Large intestine (tissue), 3 donors: ENCODE data around the gene RMC1. TPM values are rescaled to one million over a fixed set of nuclear protein-coding genes. Genes with fewer than 3 reads are reported as not detected.
"Not testable (repeated sequence)": the region's sequence is repeated elsewhere in the genome, so short reads cannot be mapped to it uniquely, and the experiment has no call there.

ENCODE experiments used
- DNase-seq, 2 donors: peaks; one replicate each; pipeline versions ENCODE4 v3.0.0 to v3.0.0-alpha.2; 2013
- H3K27ac ChIP-seq: one replicate; pipeline ENCODE4 v1.5.1; 2013; ENCODE audit warnings: low read length
- H3K27me3 ChIP-seq: 2 replicates; pipeline ENCODE4 v1.6.1; 2013; ENCODE audit warnings: low read length; ENCODE audit not compliant: control insufficient read depth, insufficient read depth
- H3K36me3 ChIP-seq: 2 replicates; pipeline ENCODE4 v1.6.1; 2013; ENCODE audit warnings: low read length; ENCODE audit not compliant: control insufficient read depth, insufficient read depth
- H3K4me1 ChIP-seq: one replicate; pipeline ENCODE4 v1.6.1; 2013; ENCODE audit warnings: low read length; ENCODE audit not compliant: control insufficient read depth, insufficient read depth
- H3K4me3 ChIP-seq: one replicate; pipeline ENCODE4 v1.5.1; 2013; ENCODE audit warnings: low read length
- H3K9me3 ChIP-seq: one replicate; pipeline ENCODE4 v1.6.1; 2013; ENCODE audit warnings: mild to moderate bottlenecking, low read depth, low read length, moderate library complexity; ENCODE audit not compliant: control insufficient read depth
- WGBS: methylation state at CpG from one replicate; pipeline ENCODE4 v1.1.5; 2013; ENCODE audit warnings: low lambda C conversion rate; ENCODE audit not compliant: insufficient coverage; 5-methylcytosine and 5-hydroxymethylcytosine counted together
- polyA plus RNA-seq: library from polyadenylated mRNA; unstranded; fragments of 120-200 nt; gene quantifications from one replicate; pipeline ENCODE4 v1.2.1, GENCODE V29; 2013

The RMC1 gene
- polyA plus RNA-seq, 1 donor, result 14.4 TPM

- peaks cover 71% of the 10 kb centered on the region for H3K36me3 ChIP-seq
- WGBS, result no CpG with 5 or more reads among the region's 8 CpGs
- H3K27me3 ChIP-seq, result not testable (repeated sequence)
Observed at GRCh38 chr18:23557511-23557910, 54.2 kb downstream of the RMC1 start.

GRCh38 chr18:23560186-23560585 is 56.9 kb downstream of the RMC1 start:
- peaks cover 56% of the 10 kb centered on the region for H3K36me3 ChIP-seq
- no peak for DNase-seq
- no peaks in the 10 kb centered on the region for H3K9me3 ChIP-seq
- no peak overlapping the region for H3K27ac ChIP-seq
- H3K4me1 ChIP-seq, result no peaks in the 10 kb centered on the region
- H3K27me3 ChIP-seq, result no peaks in the 10 kb centered on the region
- WGBS, result no CpG with 5 or more reads among the region's 4 CpGs
- H3K4me3 ChIP-seq, result no peak overlapping the region

More at GRCh38 chr18:23557511-23557910, 54.2 kb downstream of the RMC1 start:
- not testable (repeated sequence) for H3K27ac ChIP-seq, H3K4me1 ChIP-seq, H3K4me3 ChIP-seq, H3K9me3 ChIP-seq, DNase-seq

GRCh38 chr18:23563377-23564043 is 60.2 kb downstream of the RMC1 start:
- Histone ChIP-seq H3K36me3 (peaks cover 43% of the 10 kb centered on the region), H3K4me3 (no peak overlapping the region), H3K27me3 (no peaks in the 10 kb centered on the region), H3K27ac (no peak overlapping the region), H3K9me3 (no peaks in the 10 kb centered on the region), H3K4me1 (peaks cover 11% of the 10 kb centered on the region)
- WGBS, result no CpG with 5 or more reads among the region's 2 CpGs
- no peak for DNase-seq

DNA sequence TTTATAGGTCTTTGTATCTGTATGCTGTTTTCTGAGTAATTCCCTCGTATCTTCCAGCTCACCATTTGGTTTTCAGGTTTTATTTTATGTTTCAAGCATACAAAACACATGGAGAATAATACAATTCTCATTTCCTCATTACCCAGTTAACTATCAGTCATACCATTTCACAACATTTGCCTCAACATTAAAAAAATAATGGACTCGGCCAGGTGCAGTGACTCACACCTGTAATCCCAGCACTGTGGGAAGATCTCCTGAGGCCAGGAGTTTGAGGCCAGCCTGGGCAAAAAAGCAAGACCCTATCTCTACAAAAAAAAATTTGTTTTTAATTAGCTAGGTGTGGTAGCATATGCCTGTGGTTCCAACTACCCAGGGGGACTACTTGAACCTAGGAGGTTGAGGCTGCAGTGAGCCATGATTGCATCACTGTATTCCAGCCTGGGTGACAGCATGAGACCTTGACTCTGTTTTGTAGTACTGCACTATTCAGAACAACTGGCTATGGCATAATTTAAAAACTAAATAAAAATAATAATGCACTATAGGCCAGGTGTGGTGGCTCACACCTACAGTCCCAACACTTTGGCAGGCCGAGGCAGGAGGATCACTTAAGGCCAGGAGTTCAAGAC is 62.7 kb downstream of the RMC1 start:
- Histone ChIP-seq H3K27ac (peak overlapping the region; percentile 2), H3K27me3 (no peaks in the 10 kb centered on the region), H3K4me3 (no peak overlapping the region), H3K9me3 (no peaks in the 10 kb centered on the region), H3K36me3 (peaks cover 35% of the 10 kb centered on the region), H3K4me1 (peaks cover 29% of the 10 kb centered on the region)
- 43% methylated on average over 2 of the region's 3 CpGs for WGBS
- peak; percentile 35 to 41 for DNase-seq

- Histone ChIP-seq H3K4me3 (no peak overlapping the region), H3K4me1 (peaks cover 32% of the 10 kb centered on the region), H3K27me3 (no peaks in the 10 kb centered on the region), H3K27ac (peak overlapping the region; percentile 67), H3K36me3 (peaks cover 29% of the 10 kb centered on the region), H3K9me3 (no peaks in the 10 kb centered on the region)
- 80% methylated on average over 1 of the region's 3 CpGs for WGBS
- no peak for DNase-seq
Observed at GRCh38 chr18:23567671-23568070, 64.4 kb downstream of the RMC1 start.

GRCh38 chr18:23568281-23569138 is 65.2 kb downstream of the RMC1 start:
- 51% methylated on average over 5 of the region's 7 CpGs for WGBS
- peak overlapping the region; percentile 67 for H3K27ac ChIP-seq
- no peaks in the 10 kb centered on the region for H3K27me3 ChIP-seq
- no peak overlapping the region for H3K4me3 ChIP-seq
- no peaks in the 10 kb centered on the region for H3K9me3 ChIP-seq
- H3K36me3 ChIP-seq, result peaks cover 30% of the 10 kb centered on the region
- peaks cover 40% of the 10 kb centered on the region for H3K4me1 ChIP-seq
- DNase-seq, result peak; percentile 61 to 68

- no peak overlapping the region for H3K4me3 ChIP-seq
- H3K27me3 ChIP-seq, result no peaks in the 10 kb centered on the region
- 80% methylated on average over 3 of the region's 5 CpGs for WGBS
- H3K27ac ChIP-seq, result peak overlapping the region; percentile 67
- no peaks in the 10 kb centered on the region for H3K9me3 ChIP-seq
- DNase-seq, result peak; percentile 42 to 69
- H3K4me1 ChIP-seq, result peaks cover 40% of the 10 kb centered on the region
- peaks cover 24% of the 10 kb centered on the region for H3K36me3 ChIP-seq
Observed at GRCh38 chr18:23569299-23570063, 66.2 kb downstream of the RMC1 start.

DNA sequence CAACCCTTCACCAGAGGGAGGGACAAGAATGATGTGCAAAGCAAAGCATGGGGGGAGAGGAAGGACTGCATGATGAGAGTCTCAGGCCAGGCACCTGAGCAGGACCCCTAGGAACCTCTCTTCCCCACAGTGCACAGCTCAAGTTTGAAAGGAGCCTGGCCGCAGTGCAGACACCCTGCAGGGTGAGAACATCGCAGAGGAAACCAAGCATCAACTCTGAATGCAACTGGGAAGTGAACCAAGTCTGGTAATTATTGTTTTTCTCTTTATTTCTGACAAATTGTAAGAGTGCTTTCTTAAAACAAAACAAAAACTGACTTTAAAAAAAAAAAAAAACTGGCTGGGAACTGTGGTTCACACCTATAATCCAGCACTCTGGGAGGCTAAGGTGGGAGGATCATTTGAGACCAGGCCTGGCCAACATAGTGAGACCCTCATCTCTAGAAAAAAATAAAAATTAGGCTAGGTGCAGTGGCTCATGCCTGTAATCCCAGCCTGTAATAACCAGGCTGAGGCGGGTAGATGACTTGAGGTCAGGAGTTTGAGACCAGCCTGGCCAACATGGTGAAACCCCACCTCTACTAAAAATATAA is 67.7 kb downstream of the RMC1 start:
- WGBS, result 100% methylated on average over 1 of the region's 3 CpGs

DNA sequence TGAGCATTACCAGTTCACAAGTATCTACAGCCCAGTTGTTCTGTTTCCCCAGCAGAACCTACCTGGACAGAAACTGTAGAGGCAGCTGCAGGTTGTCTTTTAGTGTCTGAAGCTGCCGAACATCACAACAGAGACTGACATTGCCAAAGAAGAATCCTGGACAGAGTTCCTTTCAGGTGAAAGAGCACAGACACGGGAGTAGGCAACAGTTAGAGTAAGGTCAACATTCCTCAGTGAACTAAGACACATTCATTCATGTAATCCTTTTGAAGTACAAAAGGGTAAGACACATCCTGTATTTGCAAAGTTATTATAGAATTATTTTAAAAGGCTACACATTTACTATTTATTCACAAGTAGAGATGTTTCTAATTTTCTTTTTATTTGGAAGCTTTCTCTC is 68.7 kb downstream of the RMC1 start:
- no peak for DNase-seq
- Histone ChIP-seq H3K36me3 (peaks cover 29% of the 10 kb centered on the region), H3K9me3 (no peaks in the 10 kb centered on the region), H3K27ac (no peak overlapping the region), H3K4me1 (peaks cover 33% of the 10 kb centered on the region), H3K27me3 (no peaks in the 10 kb centered on the region), H3K4me3 (no peak overlapping the region)
- no CpG with 5 or more reads among the region's 2 CpGs for WGBS

More for the DNA sequence above, 67.7 kb downstream of the RMC1 start:
- Histone ChIP-seq H3K9me3 (no peaks in the 10 kb centered on the region), H3K4me3 (no peak overlapping the region), H3K27me3 (no peaks in the 10 kb centered on the region), H3K4me1 (peaks cover 39% of the 10 kb centered on the region), H3K27ac (no peak overlapping the region), H3K36me3 (peaks cover 31% of the 10 kb centered on the region)
- no peak for DNase-seq
